HCT116 (cell line): ENCODE measurements around the gene GSG1L. TPM values are rescaled to one million over a fixed set of nuclear protein-coding genes. Genes with fewer than 3 reads are reported as not detected.

Experiments
- ATAC-seq: fragments of 200-7000 bp; cut with Tn5 transposase; 2 replicates; pipeline ENCODE4 v1.9.1; 2020; ENCODE audit warnings: mild to moderate bottlenecking, moderate library complexity
- BruUV-seq: library from RNA; stranded (reverse); fragments of 400-500 nt; replicated peaks from 2 replicates; lab custom pipeline; 2021; lab: Mats Ljungman, UMichigan
- CTCF ChIA-PET: fragments of 300-600 bp; sonication (Branson Sonifier 250); formaldehyde crosslinking; loops from one replicate; lab custom pipeline; 2021; ENCODE audit warnings: antibody characterized with exemption; lab: Charles Lee
- POLR2A ChIA-PET: fragments of 300-600, 350-600 bp; sonication (Branson Sonifier 250); formaldehyde crosslinking; loops from one replicate; lab custom pipeline; 2021; ENCODE audit warnings: antibody characterized with exemption; lab: Charles Lee
- RAD21 ChIA-PET, 2 experiments: fragments of 300-600 bp; sonication (Branson Sonifier 250); formaldehyde crosslinking; loops; one replicate each; lab custom pipeline; 2023; ENCODE audit warnings: low total read pairs in 2 of 2; ENCODE audit not compliant: uncharacterized antibody in 2 of 2, unreplicated experiment in 2 of 2, low non-redundant PET in 1 of 2; lab: Charles Lee
- DNase-seq: peaks from one replicate; pipeline ENCODE4 v3.0.0-alpha.2; 2010; ENCODE audit warnings: low read depth, low spot score
- H2AFZ ChIP-seq: fragments of 200-600 bp; shearing (Covaris generic), sonication (generic); 2 replicates; pipeline ENCODE4 v1.6.1; 2017; ENCODE audit warnings: low read depth, mixed run types, mixed read lengths, antibody characterized with exemption, low read length; ENCODE audit not compliant: poor library complexity, severe bottlenecking
- H3K27ac ChIP-seq: 2 replicates; pipeline ENCODE4 v1.5.1; 2012; ENCODE audit warnings: low read depth, low read length
- H3K27me3 ChIP-seq: fragments of 200-600 bp; sonication (generic); 2 replicates; pipeline ENCODE4 v1.6.1; 2016; ENCODE audit warnings: mixed run types, low read length, mixed read lengths; ENCODE audit not compliant: insufficient read depth
- H3K36me3 ChIP-seq, 2 experiments: fragments of 200-500 bp in 1 of 2; fragments of 200-600 bp in 1 of 2; sonication (Bioruptor generic) in 1 of 2; sonication (generic) in 1 of 2; 2 replicates each; pipeline versions ENCODE4 v1.5.1 to v1.6.1; 2014 to 2016; ENCODE audit warnings: low read length in 2 of 2, inconsistent platforms in 1 of 2, mixed read lengths in 1 of 2, mixed run types in 1 of 2; ENCODE audit not compliant: insufficient read depth in 2 of 2, control insufficient read depth in 1 of 2
- H3K4me1 ChIP-seq, 2 experiments: fragments of 200-600 bp in 1 of 2; sonication (generic) in 1 of 2; 2 replicates each; pipeline versions ENCODE4 v1.5.1 to v1.6.1; 2012 to 2017; ENCODE audit warnings: low read length in 2 of 2, inconsistent platforms in 1 of 2, mild to moderate bottlenecking in 1 of 2, mixed read lengths in 1 of 2, mixed run types in 1 of 2, moderate library complexity in 1 of 2; ENCODE audit not compliant: insufficient read depth in 2 of 2, control insufficient read depth in 1 of 2
- H3K4me2 ChIP-seq: fragments of 200-600 bp; sonication (generic); 2 replicates; pipeline ENCODE4 v1.6.1; 2017; ENCODE audit warnings: mixed run types, low read length, mixed read lengths
- H3K4me3 ChIP-seq, 2 experiments: fragments of 200-600 bp in 1 of 2; sonication (generic) in 1 of 2; replicated peaks in 1 of 2; 2 replicates each; pipeline ENCODE4 v1.5.1; 2011 to 2016; ENCODE audit warnings: low read length in 2 of 2, control low read depth in 1 of 2, low read depth in 1 of 2, mild to moderate bottlenecking in 1 of 2, mixed read lengths in 1 of 2, mixed run types in 1 of 2
- H3K79me2 ChIP-seq: fragments of 200-600 bp; sonication (generic); 2 replicates; pipeline ENCODE4 v1.6.1; 2017; ENCODE audit warnings: mild to moderate bottlenecking, mixed run types, low read length, moderate library complexity, mixed read lengths; ENCODE audit not compliant: insufficient read depth
- H3K9ac ChIP-seq: fragments of 200-600 bp; sonication (generic); 2 replicates; pipeline ENCODE4 v1.6.1; 2016; ENCODE audit warnings: low read length, mixed read lengths
- H3K9me2 ChIP-seq: fragments of 200-600 bp; sonication (generic), shearing (Covaris generic); 2 replicates; pipeline ENCODE4 v1.6.1; 2017; ENCODE audit warnings: mixed run types, mild to moderate bottlenecking, moderate library complexity; ENCODE audit not compliant: insufficient read depth
- H3K9me3 ChIP-seq, 2 experiments: fragments of 200-500 bp in 1 of 2; fragments of 200-600 bp in 1 of 2; sonication (Bioruptor generic) in 1 of 2; sonication (generic) in 1 of 2; 2 replicates each; pipeline ENCODE4 v1.6.1; 2014 to 2017; ENCODE audit warnings: low read length in 2 of 2, mixed read lengths in 2 of 2, inconsistent platforms in 1 of 2, low read depth in 1 of 2, mild to moderate bottlenecking in 1 of 2, mixed run types in 1 of 2, moderate library complexity in 1 of 2; ENCODE audit not compliant: control insufficient read depth in 1 of 2, insufficient read depth in 1 of 2
- H4K20me1 ChIP-seq: fragments of 200-600 bp; sonication (generic), shearing (Covaris generic); 2 replicates; pipeline ENCODE4 v1.6.1; 2017; ENCODE audit warnings: mixed run types, mild to moderate bottlenecking, moderate library complexity; ENCODE audit not compliant: insufficient read depth
- ATF3 ChIP-seq: IDR thresholded peaks from 2 replicates; pipeline ENCODE4 v1.6.1; 2012
- CEBPB ChIP-seq: IDR thresholded peaks from 2 replicates; pipeline ENCODE4 v1.6.1; 2012; ENCODE audit warnings: low read depth
- ELF1 ChIP-seq: IDR thresholded peaks from 2 replicates; pipeline ENCODE4 v1.6.1; 2012; ENCODE audit warnings: low read depth, borderline replicate concordance
- FOSL1 ChIP-seq: IDR thresholded peaks from 2 replicates; pipeline ENCODE4 v1.6.1; 2012; ENCODE audit warnings: low read depth
- MAX ChIP-seq: IDR thresholded peaks from 2 replicates; pipeline ENCODE4 v1.6.1; 2012
- POLR2AphosphoS5 ChIP-seq: IDR thresholded peaks from 2 replicates; pipeline ENCODE4 v1.6.1; 2011; ENCODE audit warnings: mild to moderate bottlenecking, low read depth, low read length, moderate library complexity
- RAD21 ChIP-seq: IDR thresholded peaks from 2 replicates; pipeline ENCODE4 v1.6.1; 2012; ENCODE audit warnings: low read depth, mild to moderate bottlenecking
- REST ChIP-seq: IDR thresholded peaks from 2 replicates; pipeline ENCODE4 v1.6.1; 2012; ENCODE audit warnings: low read depth
- TCF7L2 ChIP-seq: IDR thresholded peaks from 2 replicates; pipeline ENCODE4 v1.7.0; 2011; ENCODE audit warnings: borderline replicate concordance, inconsistent platforms; ENCODE audit not compliant: insufficient read depth, insufficient read length; ENCODE audit errors: extremely low read depth
- ZBTB33 ChIP-seq: IDR thresholded peaks from 2 replicates; pipeline ENCODE4 v1.6.1; 2011; ENCODE audit warnings: mild to moderate bottlenecking, low read length, moderate library complexity; ENCODE audit not compliant: insufficient replicate concordance; ENCODE audit errors: extremely low read depth
- ZNF274 ChIP-seq: fragments of 200-500 bp; sonication (Bioruptor generic); IDR thresholded peaks from 2 replicates; pipeline ENCODE4 v1.6.1; 2014; ENCODE audit warnings: mild to moderate bottlenecking, low read depth, low read length, inconsistent platforms
- intact Hi-C: fragments of 100-400 bp; cut with micrococcal nuclease; formaldehyde crosslinking; loops from 2 replicates; pipeline ENCODE4 v1.10.0; 2022
- total RNA-seq: library from RNA; stranded (reverse); gene quantifications from one replicate; pipeline ENCODE4 v1.2.1, GENCODE V29; 2021; ENCODE audit not compliant: unreplicated experiment

The GSG1L gene
- total RNA-seq, 1 experiment from 2014 or later = not detected

- no peak for TF ChIP-seq RAD21
Observed at GRCh38 chr16:27753563-27753962, 310.0 kb downstream of the GSG1L start (continued).

- DNase-seq (no peak), ATAC-seq (no peak)
- intact Hi-C loops = no loop called here
- H3K79me2 ChIP-seq = no peaks in the 10 kb centered on the region
- ChIA-PET POLR2A (no interaction called here), RAD21 (no interaction called here), CTCF (no interaction called here)
- no TSS peak for BruUV-seq
- no peak overlapping the region for H3K9ac ChIP-seq
- no peak overlapping the region for H3K27ac ChIP-seq
- H4K20me1 ChIP-seq = no peaks in the 10 kb centered on the region
- no peaks in the 10 kb centered on the region for H3K36me3 ChIP-seq
- H2AFZ ChIP-seq = no peak overlapping the region
- H3K27me3 ChIP-seq = no peaks in the 10 kb centered on the region
- no peak overlapping the region for H3K4me3 ChIP-seq
- H3K9me3 ChIP-seq = no peaks in the 10 kb centered on the region
- H3K4me2 ChIP-seq = no peak overlapping the region
- TF ChIP-seq FOSL1 (no peak), TCF7L2 (no peak), ATF3 (no peak)
- H3K4me1 ChIP-seq = peaks cover 10 to 13% of the 10 kb centered on the region in 2 experiments
- no peaks in the 10 kb centered on the region for H3K9me2 ChIP-seq
Observed at GRCh38 chr16:27752241-27752640, 311.3 kb downstream of the GSG1L start.

GRCh38 chr16:27751676-27752075 lies 311.8 kb downstream of the GSG1L start:
- CTCF ChIA-PET = no interaction called here
- no TSS peak for BruUV-seq
- RAD21 ChIA-PET = no interaction called here
- H4K20me1 ChIP-seq = no peaks in the 10 kb centered on the region
- POLR2A ChIA-PET = no interaction called here
- no peaks in the 10 kb centered on the region for H3K27me3 ChIP-seq
- DNase-seq = no peak
- H3K4me3 ChIP-seq = no peak overlapping the region
- intact Hi-C loops = no loop called here
- H3K9ac ChIP-seq = no peak overlapping the region
- H3K4me1 ChIP-seq = peaks cover 10 to 13% of the 10 kb centered on the region in 2 experiments
- H3K4me2 ChIP-seq = no peak overlapping the region
- no peak overlapping the region for H3K27ac ChIP-seq
- no peak for ATAC-seq
- H3K9me2 ChIP-seq = no peaks in the 10 kb centered on the region
- no peaks in the 10 kb centered on the region for H3K79me2 ChIP-seq
- no peak overlapping the region for H2AFZ ChIP-seq
- no peaks in the 10 kb centered on the region for H3K9me3 ChIP-seq
- H3K36me3 ChIP-seq = no peaks in the 10 kb centered on the region
- TF ChIP-seq RAD21 (no peak), CEBPB (no peak), ATF3 (no peak), ELF1 (no peak), ZNF274 (no peak), TCF7L2 (no peak), ZBTB33 (no peak), REST (no peak), POLR2AphosphoS5 (no peak), FOSL1 (no peak), MAX (no peak)
